Measurements from ENCODE around the gene ADAMTS3. TPM values are rescaled to one million over a fixed set of nuclear protein-coding genes. Genes with fewer than 3 reads are reported as not detected.

ADAMTS3 gene
- total RNA-seq, 3 donors from 2014 or later: 0.17 to 0.57 (median 0.41) TPM

DNA sequence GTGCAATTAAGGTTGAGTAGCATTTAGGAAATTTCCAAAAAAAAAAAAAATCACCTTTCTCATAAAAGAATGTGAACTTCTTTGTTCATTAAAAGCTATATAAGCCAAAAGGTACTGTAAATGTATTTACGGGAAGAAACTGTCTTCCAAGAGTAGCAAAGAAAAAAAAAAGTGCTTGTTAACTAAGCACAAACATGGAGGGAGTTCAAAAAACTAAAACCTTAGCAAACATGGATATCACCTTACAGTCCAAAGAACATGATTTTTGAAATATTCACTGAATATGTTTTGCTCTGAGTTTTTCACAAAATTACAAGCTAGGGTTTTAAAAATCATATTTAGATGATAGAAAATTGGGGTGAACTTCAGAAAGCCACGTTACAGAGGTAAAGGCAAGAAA, 217.5 kb downstream of the ADAMTS3 start:
- no peaks in the 10 kb centered on the region for H3K36me3 ChIP-seq (ENCODE audit: low read depth)
- ATAC-seq (no peak), DNase-seq (no peak)
- TF ChIP-seq CTCF (IDR thresholded peaks at IDR 0.05): no peak
- H3K4me1 ChIP-seq (ENCODE audit: low read depth): no peaks in the 10 kb centered on the region
- intact Hi-C loops (cut with DNase I, micrococcal nuclease): no loop called here
- H3K4me3 ChIP-seq: no peak overlapping the region
- H3K9me3 ChIP-seq: no peaks in the 10 kb centered on the region

DNA sequence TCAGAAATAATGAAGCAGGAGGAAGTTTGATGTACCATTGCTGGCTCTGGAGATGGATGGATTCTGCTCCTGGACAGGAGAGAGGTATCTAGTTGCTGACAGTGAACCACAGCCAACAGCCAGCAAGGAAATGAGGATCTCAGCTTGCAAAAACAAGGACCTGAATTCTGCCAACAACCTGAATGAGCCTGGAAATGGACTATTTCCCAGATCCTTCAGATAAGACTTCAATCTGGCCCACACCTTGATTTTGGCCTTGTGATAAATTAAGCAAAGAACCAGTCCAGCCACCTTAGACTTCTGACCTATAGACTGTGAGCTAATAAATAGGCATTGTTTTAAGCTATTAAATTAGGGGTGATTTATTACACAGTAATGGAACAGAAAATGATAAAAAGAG, 220.3 kb downstream of the ADAMTS3 start:
- H3K4me3 ChIP-seq: no peak overlapping the region
- TF ChIP-seq CTCF (IDR thresholded peaks at IDR 0.05): no peak
- no peak for DNase-seq
- intact Hi-C loops (cut with DNase I, micrococcal nuclease): no loop called here
- no peaks in the 10 kb centered on the region for H3K9me3 ChIP-seq
- ATAC-seq: no peak
- no peaks in the 10 kb centered on the region for H3K4me1 ChIP-seq (ENCODE audit: low read depth)
- no peaks in the 10 kb centered on the region for H3K36me3 ChIP-seq (ENCODE audit: low read depth)

DNA sequence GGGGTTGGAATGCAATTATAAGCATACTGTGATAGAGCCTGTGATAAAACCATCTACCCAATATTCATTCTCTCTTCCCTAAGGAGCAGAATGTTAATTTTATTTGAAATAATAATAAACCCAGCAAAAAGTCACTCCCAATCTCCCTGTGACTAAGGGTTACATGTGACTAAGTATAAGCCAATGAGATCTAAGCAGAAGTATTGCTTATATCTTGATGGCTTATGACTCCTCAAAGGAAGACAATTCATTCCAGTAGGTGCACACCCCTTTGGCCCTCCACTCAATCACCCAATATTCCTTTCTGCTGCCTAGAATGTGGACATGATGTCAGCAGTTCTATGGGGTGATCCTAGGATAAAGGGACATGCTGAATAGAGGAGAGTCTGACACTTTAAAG, 224.6 kb downstream of the ADAMTS3 start:
- Histone ChIP-seq H3K4me1 (ENCODE audit: low read depth) (no peaks in the 10 kb centered on the region), H3K4me3 (no peak overlapping the region), H3K36me3 (ENCODE audit: low read depth) (no peaks in the 10 kb centered on the region), H3K9me3 (no peaks in the 10 kb centered on the region)
- intact Hi-C loops (cut with DNase I, micrococcal nuclease): no loop called here
- ATAC-seq (no peak), DNase-seq (no peak)
- no peak for TF ChIP-seq CTCF (IDR thresholded peaks at IDR 0.05)

DNA sequence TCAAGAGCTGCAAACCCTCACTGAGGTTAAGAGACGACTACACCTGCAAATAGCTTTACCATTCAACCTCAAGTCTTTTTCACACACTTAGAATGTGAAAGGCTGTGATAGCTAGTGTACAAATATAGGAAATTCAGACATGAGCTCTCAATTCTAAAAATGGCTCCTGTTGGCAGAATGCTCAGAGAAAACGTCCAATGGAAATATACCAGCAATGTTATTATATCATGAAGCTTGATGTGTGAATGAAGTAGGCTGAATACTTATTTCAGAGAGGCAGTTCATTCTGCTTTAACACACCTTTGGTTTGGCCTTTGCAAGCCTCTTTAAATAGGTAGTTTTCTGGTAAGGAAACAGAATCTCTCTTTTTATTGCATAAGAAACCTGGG, 227.6 kb downstream of the ADAMTS3 start:
- intact Hi-C loops (cut with DNase I, micrococcal nuclease): no loop called here
- no peak for ATAC-seq
- no peaks in the 10 kb centered on the region for H3K4me1 ChIP-seq (ENCODE audit: low read depth)
- no peak for DNase-seq
- TF ChIP-seq CTCF (IDR thresholded peaks at IDR 0.05): no peak
- H3K4me3 ChIP-seq: no peak overlapping the region
- H3K36me3 ChIP-seq (ENCODE audit: low read depth): no peaks in the 10 kb centered on the region
- H3K9me3 ChIP-seq: no peaks in the 10 kb centered on the region

DNA sequence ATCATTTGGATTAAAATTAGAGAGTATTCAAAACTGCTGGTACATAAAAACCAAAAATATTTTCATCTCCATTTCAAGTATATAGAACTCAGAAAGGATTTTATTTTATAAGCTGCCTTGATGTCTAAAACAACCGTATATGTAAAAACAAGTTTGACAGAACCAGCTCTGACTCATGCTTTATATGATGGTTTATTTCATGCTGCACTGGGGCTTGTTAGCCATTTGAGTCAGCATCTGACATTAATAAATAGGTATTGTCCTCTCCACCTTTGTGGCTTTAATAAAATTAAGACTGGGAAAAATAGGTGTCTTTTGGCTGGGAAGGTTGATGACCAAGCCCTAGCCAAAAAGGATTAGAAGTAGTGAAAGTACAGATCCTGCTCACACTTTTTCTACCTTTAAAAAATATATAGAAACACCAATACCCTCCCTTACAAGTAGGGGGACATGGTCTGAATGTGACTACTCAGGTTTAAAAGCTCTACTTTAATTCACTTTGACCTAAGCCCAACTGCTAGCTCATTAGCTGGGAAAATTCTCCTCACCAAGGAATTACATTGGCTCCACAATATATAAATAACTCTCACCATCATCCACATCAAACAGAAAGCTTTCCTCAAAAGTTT, 228.1 kb downstream of the ADAMTS3 start:
- Histone ChIP-seq H3K4me1 (ENCODE audit: low read depth) (no peaks in the 10 kb centered on the region), H3K36me3 (ENCODE audit: low read depth) (no peaks in the 10 kb centered on the region), H3K9me3 (no peaks in the 10 kb centered on the region), H3K4me3 (no peak overlapping the region)
- ATAC-seq (no peak), DNase-seq (no peak)
- TF ChIP-seq CTCF (IDR thresholded peaks at IDR 0.05): no peak
- intact Hi-C loops (cut with DNase I, micrococcal nuclease): no loop called here

DNA sequence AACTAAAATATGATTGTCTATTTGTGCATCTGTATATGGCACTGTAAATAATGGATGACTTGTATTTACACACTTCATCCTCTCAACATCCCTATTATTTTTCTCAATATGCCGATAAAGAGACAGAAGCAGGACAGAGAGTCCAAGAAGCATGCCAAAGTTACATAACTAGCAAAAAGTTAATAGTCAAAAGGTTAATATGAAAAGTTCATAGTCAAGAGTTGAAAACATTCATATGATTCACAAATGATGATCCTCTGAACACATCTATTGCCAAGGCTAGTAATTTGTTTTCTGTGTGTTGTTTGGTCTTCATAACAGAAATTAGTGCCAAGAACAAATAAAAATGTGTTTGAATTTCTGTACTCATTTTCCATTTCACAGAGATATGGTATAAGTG, 231.0 kb downstream of the ADAMTS3 start:
- no peak for ATAC-seq
- no peak for DNase-seq
- Histone ChIP-seq H3K4me1 (ENCODE audit: low read depth) (no peaks in the 10 kb centered on the region), H3K9me3 (no peaks in the 10 kb centered on the region), H3K36me3 (ENCODE audit: low read depth) (no peaks in the 10 kb centered on the region), H3K4me3 (no peak overlapping the region)
- no peak for TF ChIP-seq CTCF (IDR thresholded peaks at IDR 0.05)
- intact Hi-C loops (cut with DNase I, micrococcal nuclease): no loop called here
